HG02610 (cell line): ENCODE measurements around the gene TSC2.

ENCODE experiments used
- ATAC-seq: cut with Tn5 transposase; IDR thresholded peaks from one replicate; pipeline ENCODE4 v1.9.1; 2021; ENCODE audit warnings: mild to moderate bottlenecking, moderate library complexity; ENCODE audit not compliant: unreplicated experiment

The TSC2 gene

GRCh38 chr16:2083876-2084780 is 36.3 kb downstream of the TSC2 start:
- no peak for ATAC-seq

DNA sequence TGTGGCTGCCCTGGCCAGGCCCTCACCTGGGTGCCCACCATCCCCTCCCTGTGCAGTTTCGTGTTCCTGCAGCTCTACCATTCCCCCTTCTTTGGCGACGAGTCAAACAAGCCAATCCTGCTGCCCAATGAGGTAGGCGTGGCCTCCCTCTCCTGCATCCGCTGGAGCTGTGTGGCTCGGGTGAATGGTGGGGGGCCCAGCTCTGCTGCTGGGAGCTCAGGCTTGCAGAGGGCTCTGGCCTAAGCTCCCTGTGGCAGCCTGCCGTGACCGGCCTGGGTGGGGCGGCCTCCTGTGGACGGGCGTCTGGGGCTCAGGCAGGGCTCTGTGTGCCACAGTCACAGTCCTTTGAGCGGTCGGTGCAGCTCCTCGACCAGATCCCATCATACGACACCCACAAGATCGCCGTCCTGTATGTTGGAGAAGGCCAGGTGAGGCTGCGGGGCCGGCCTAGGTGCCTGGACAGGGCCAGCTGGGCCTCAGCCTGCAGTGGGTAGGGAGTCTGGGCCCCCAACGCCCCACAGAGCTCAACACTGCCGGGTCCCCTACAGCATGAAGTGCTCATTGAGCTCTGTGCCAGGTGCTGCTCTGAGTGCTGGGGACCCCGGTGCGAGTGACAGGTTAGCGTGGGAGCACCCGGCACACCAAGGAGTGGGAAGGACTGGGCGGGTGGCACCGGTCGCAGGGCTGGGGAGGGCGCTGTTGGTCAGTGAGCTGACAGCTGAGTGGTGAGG is 37.3 kb downstream of the TSC2 start:
- no peak for ATAC-seq

DNA sequence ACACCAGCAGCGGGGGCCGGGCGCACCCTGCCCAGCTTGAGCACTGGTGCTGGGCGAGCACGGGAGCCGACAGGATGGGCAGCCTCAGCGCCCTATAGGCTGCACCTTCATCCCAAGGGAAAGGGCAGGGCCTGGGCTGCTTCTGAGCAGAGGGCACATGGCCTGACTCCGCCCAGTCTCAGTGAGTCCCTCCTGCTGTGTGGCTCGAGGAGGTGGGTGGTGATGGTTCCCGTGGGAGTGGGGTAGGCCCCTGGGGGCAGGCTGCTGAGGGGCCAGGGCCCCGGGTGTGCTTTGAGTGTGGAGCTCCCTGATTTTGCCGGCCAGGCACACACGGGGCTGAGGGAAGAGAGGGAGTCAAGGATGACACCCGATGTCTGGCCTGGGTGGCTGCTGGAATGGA is 37.9 kb downstream of the TSC2 start:
- ATAC-seq: no peak

- no peak for ATAC-seq
Observed at GRCh38 chr16:2086106-2086742, 38.4 kb downstream of the TSC2 start.

DNA sequence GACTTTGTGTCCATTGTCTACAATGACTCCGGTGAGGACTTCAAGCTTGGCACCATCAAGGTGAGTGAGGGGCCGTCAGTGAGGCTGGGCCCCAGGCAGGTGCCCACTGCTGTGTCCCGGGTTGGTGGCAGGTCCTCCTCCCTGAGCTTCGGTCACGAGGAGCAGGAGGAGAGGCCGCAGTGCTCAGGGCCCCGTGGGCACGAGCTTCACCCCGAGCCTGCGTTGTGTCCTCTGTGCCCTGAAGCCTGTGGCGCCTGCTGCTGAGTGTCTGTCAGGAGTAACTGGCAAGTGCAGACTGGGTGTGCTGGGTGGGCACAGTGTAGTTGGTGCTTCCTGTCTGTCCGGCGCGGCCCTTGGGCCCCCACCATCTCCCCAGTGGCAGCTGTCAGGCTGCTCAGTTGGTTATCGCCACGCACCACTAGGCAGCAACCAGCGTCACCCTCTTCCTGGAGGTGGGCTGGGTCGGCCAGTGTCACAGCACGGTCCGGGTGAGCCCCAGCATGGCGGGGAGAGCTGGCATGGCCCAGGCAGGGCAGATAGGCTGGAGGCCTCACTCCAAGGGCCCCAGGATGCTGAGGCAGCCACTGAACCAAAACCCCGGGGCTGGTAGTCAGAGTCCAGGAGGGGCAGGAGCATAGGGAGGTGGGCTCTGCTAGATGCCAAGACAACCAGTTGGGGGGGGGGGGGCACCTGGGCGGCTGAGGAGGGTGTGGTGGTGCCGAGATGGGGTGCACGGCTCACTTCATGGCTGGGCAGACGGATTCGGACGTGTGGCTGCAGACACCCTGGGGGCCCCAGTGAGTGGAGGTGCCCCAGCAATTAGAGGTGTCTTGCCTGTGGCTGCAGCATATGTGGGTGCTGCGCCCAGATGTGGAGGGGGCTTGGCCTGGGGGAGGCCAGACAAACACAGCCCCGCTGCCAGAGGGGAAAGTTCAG is 39.3 kb downstream of the TSC2 start:
- no peak for ATAC-seq

GRCh38 chr16:2087748-2088631 is 40.2 kb downstream of the TSC2 start:
- ATAC-seq: no peak

DNA sequence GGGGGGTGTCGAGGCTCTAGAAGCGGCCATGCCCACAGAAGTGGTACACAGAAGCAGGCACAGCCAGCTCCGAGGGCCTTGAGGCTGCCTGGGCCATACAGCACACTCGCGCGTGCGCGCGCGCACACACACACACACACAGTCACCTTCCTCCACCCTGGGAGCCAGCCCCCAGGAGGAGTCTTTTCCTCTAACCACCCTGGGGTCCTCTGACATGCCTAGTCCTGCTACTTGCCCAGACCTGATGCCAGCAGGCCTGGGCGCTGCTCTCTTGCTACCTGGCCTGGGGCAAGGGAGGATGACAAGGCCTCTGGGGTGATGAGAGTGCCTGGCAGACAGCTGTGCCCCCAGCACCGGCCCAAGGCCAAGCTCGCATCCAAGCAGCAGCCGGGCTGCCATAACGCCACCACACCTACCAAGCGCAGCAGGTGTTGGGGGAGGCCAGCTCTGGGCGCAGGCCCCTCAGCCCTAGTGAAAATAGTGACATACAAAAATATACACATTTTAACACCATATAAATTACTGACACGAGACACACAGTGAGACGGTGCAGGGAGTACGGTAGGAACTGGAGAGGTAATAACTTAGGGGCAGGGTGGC is 41.1 kb downstream of the TSC2 start:
- no peak for ATAC-seq

GRCh38 chr16:2089706-2090480 is 42.1 kb downstream of the TSC2 start:
- no peak for ATAC-seq

DNA sequence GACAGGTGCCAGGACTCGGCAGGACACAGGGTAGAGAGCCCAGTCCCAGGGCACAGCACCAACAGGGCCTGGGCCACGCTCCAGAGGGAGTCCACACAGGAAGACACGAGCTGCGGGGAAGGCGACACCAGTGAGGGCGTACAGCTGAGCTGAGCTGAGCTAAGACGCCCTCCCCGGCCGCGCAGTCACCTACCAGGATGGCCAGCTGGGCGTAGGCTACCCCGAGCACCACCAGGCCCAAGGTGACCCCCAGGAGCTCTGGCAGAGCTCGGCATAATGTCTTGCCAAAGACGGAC is 42.6 kb downstream of the TSC2 start:
- ATAC-seq: no peak

GRCh38 chr16:2090777-2091546 is 43.2 kb downstream of the TSC2 start:
- no peak for ATAC-seq

DNA sequence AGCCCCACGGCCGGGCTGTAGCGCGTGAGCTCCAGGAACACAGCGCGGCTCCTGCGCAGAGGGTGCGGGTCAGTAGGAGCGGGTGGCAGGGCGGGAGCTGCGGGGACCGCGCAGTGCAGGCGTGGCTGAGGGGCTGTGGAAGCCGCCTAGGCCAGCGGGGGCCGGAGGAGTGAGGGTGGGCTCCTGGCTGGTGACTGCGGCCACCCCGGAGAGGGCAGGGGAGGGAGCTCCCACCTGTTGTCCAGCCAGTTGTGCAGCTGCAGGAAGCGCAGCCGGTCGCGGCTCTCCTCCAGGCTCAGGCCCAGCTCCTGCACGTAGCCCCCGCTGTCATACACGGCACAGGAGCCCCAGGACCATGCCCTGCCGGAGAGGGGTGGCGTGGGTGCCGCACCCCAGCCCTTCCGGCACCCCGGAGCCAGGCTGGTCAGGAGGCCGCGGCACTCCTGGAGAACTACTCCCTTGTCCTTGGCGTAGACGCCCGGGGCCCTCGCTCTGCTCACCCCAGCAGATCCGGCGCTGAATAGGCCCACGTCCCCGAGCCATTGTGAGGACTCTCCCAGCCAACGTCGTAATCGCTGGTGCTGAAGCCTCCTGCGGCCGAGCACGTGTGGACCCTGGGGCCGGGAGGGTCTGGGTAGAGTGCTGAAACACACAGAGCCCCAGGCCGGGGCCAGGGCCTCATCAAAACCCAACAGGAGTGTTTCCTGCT is 43.9 kb downstream of the TSC2 start:
- no peak for ATAC-seq

GRCh38 chr16:2092256-2092620 is 44.5 kb downstream of the TSC2 start:
- no peak for ATAC-seq

DNA sequence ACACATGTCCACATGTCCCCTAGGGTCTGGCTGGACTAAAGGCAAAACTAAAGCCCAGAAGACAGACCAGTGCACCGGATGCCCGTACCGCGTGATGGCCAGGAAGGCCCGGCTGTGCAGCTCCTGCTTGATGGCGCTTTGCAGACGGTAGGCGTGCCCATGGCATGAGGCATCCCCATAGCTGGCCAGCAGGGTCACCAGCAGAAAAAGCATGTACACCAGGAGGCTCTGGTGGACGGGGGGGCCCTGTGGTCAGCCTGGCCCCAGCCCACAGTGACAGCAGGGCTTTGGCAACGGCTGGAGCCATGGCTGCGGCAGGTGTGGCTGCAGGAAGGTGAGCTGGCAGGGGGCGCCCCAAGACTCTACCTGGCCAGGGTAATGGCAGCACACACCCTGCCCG is 45.1 kb downstream of the TSC2 start:
- no peak for ATAC-seq

GRCh38 chr16:2093793-2094192 is 46.0 kb downstream of the TSC2 start:
- no peak for ATAC-seq

- no peak for ATAC-seq
Observed at GRCh38 chr16:2095315-2095853, 47.6 kb downstream of the TSC2 start.

GRCh38 chr16:2095918-2096582 is 48.3 kb downstream of the TSC2 start:
- ATAC-seq: no peak
